Measurements from ENCODE around the gene CRADD.

CRADD gene

GRCh38 chr12:93813972-93814821 lies 137.0 kb downstream of the CRADD start:
- Histone ChIP-seq H3K27ac (ENCODE audit: extremely low read depth, low read depth, low read length) (no peak overlapping the region), H3K4me1 (ENCODE audit: control insufficient read depth, insufficient read depth, low read length) (no peaks in the 10 kb centered on the region)
- POLR2A ChIA-PET, result no interaction called here

GRCh38 chr12:93818488-93819049 lies 141.4 kb downstream of the CRADD start:
- Histone ChIP-seq H3K9me3 (ENCODE audit: control insufficient read depth, insufficient read depth, low read depth, low read length) (no peaks in the 10 kb centered on the region), H3K4me3 (ENCODE audit: low read depth, low read length) (no peak overlapping the region), H3K4me1 (ENCODE audit: control insufficient read depth, insufficient read depth, low read length) (no peaks in the 10 kb centered on the region), H3K27ac (ENCODE audit: extremely low read depth, low read depth, low read length) (no peak overlapping the region), H3K36me3 (ENCODE audit: control insufficient read depth in 2 of 2, insufficient read depth in 1 of 2, low read length in 2 of 2) (no peaks in the 10 kb centered on the region)
- no peak for TF ChIP-seq ZNF776 (tag by site-specific recombination; IDR thresholded peaks at IDR 0.05; ENCODE audit: borderline replicate concordance)
- peak; percentile 48; the same call in 1 of the 2 replicates for TF ChIP-seq ZFHX2 (tag by site-specific recombination; conservative IDR thresholded peaks at IDR 0.05)
- TF ChIP-seq TRIM28 (IDR thresholded peaks at IDR 0.05; ENCODE audit: borderline replicate concordance, low read length), result no peak
- TF ChIP-seq EGR2 (tag by site-specific recombination; IDR thresholded peaks at IDR 0.05; ENCODE audit: low read depth), result peak; percentile 42; the same call in 1 of the 2 replicates
- no peak for TF ChIP-seq ZNF473 (tag by site-specific recombination; IDR thresholded peaks at IDR 0.05)
- no peak for TF ChIP-seq ZBTB20 (tag by site-specific recombination; IDR thresholded peaks at IDR 0.05)
- TF ChIP-seq ZIC2 (tag by site-specific recombination; IDR thresholded peaks at IDR 0.05), result no peak
- ChIA-PET POLR2A (no interaction called here), CTCF (interaction anchor here (0.6 to 0.7 kb wide), 3 partner anchors 167 to 1265 kb away, joined by 3 to 6 read pairs (median 3); no protein-coding TSS in a partner anchor)

More at GRCh38 chr12:93813972-93814821, 137.0 kb downstream of the CRADD start:
- H3K36me3 ChIP-seq (ENCODE audit: control insufficient read depth in 2 of 2, insufficient read depth in 1 of 2, low read length in 2 of 2), result no peaks in the 10 kb centered on the region
- H3K4me3 ChIP-seq (ENCODE audit: low read depth, low read length), result no peak overlapping the region
- TF ChIP-seq ZNF335 (tag by site-specific recombination; conservative IDR thresholded peaks at IDR 0.05) (no peak), ZNF2 (tag by site-specific recombination; IDR thresholded peaks at IDR 0.05) (no peak), ZNF366 (tag by site-specific recombination; conservative IDR thresholded peaks at IDR 0.05) (no peak), ZNF280C (tag by site-specific recombination; IDR thresholded peaks at IDR 0.05) (no peak), ZNF341 (tag by site-specific recombination; IDR thresholded peaks at IDR 0.05; ENCODE audit: low read depth) (no peak), ZNF174 (tag by site-specific recombination; IDR thresholded peaks at IDR 0.05) (no peak), ELK4 (IDR thresholded peaks at IDR 0.05; ENCODE audit: borderline replicate concordance, low read depth, low read length) (no peak)
- no peaks in the 10 kb centered on the region for H3K9me3 ChIP-seq (ENCODE audit: control insufficient read depth, insufficient read depth, low read depth, low read length)
- CTCF ChIA-PET, result no interaction called here

- ChIA-PET CTCF (interaction anchor here (0.7 kb wide), 2 partner anchors 9 to 1265 kb away, joined by 3 to 6 read pairs; no protein-coding TSS in a partner anchor), POLR2A (no interaction called here)
- peaks cover 4% of the 10 kb centered on the region for H3K4me1 ChIP-seq (ENCODE audit: control insufficient read depth, insufficient read depth, low read length)
- no peak overlapping the region for H3K27ac ChIP-seq (ENCODE audit: extremely low read depth, low read depth, low read length)
- H3K4me3 ChIP-seq (ENCODE audit: low read depth, low read length), result no peak overlapping the region
- H3K9me3 ChIP-seq (ENCODE audit: control insufficient read depth, insufficient read depth, low read depth, low read length), result no peaks in the 10 kb centered on the region
- H3K36me3 ChIP-seq (ENCODE audit: control insufficient read depth in 2 of 2, insufficient read depth in 1 of 2, low read length in 2 of 2), result no peaks in the 10 kb centered on the region
- TF ChIP-seq, protein P1, sequence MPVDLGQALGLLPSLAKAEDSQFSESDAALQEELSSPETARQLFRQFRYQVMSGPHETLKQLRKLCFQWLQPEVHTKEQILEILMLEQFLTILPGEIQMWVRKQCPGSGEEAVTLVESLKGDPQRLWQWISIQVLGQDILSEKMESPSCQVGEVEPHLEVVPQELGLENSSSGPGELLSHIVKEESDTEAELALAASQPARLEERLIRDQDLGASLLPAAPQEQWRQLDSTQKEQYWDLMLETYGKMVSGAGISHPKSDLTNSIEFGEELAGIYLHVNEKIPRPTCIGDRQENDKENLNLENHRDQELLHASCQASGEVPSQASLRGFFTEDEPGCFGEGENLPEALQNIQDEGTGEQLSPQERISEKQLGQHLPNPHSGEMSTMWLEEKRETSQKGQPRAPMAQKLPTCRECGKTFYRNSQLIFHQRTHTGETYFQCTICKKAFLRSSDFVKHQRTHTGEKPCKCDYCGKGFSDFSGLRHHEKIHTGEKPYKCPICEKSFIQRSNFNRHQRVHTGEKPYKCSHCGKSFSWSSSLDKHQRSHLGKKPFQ (tag by site-specific recombination; IDR thresholded peaks at IDR 0.05), result no peak
- TF ChIP-seq SETDB1 (IDR thresholded peaks at IDR 0.05; ENCODE audit: insufficient read length, low read length) (no peak), ZNF354C (tag by site-specific recombination; IDR thresholded peaks at IDR 0.05; ENCODE audit: borderline replicate concordance, low read depth) (no peak), ZNF302 (tag by site-specific recombination; IDR thresholded peaks at IDR 0.05; ENCODE audit: low read depth) (no peak), ZNF16 (tag by site-specific recombination; IDR thresholded peaks at IDR 0.05; ENCODE audit: low read depth) (no peak), ZFP3 (tag by site-specific recombination; IDR thresholded peaks at IDR 0.05; ENCODE audit: low read depth) (no peak), ZNF48 (tag by site-specific recombination; IDR thresholded peaks at IDR 0.05) (no peak), ZNF24 (tag by site-specific recombination; IDR thresholded peaks at IDR 0.05) (no peak), WT1 (tag by site-specific recombination; IDR thresholded peaks at IDR 0.05) (no peak), ZNF292 (tag by site-specific recombination; IDR thresholded peaks at IDR 0.05; ENCODE audit: borderline replicate concordance, low read depth) (no peak), ZNF544 (tag by site-specific recombination; IDR thresholded peaks at IDR 0.05) (no peak)
Measured at GRCh38 chr12:93819050-93819491, 141.9 kb downstream of the CRADD start.

Data from HEK293 (cell line).